HCT116 (cell line): ENCODE data around the gene UGP2. TPM values are rescaled to one million over a fixed set of nuclear protein-coding genes. Genes with fewer than 3 reads are reported as not detected.

ENCODE experiments used
- ATAC-seq: fragments of 200-7000 bp; cut with Tn5 transposase; 2 replicates; pipeline ENCODE4 v1.9.1; 2020; ENCODE audit warnings: mild to moderate bottlenecking, moderate library complexity
- BruUV-seq: library from RNA; stranded (reverse); fragments of 400-500 nt; replicated peaks from 2 replicates; lab custom pipeline; 2021; lab: Mats Ljungman, UMichigan
- CTCF ChIA-PET: fragments of 300-600 bp; sonication (Branson Sonifier 250); formaldehyde crosslinking; loops from one replicate; lab custom pipeline; 2021; ENCODE audit warnings: antibody characterized with exemption; lab: Charles Lee
- POLR2A ChIA-PET: fragments of 300-600, 350-600 bp; sonication (Branson Sonifier 250); formaldehyde crosslinking; loops from one replicate; lab custom pipeline; 2021; ENCODE audit warnings: antibody characterized with exemption; lab: Charles Lee
- RAD21 ChIA-PET, 2 experiments: fragments of 300-600 bp; sonication (Branson Sonifier 250); formaldehyde crosslinking; loops; one replicate each; lab custom pipeline; 2023; ENCODE audit warnings: low total read pairs in 2 of 2; ENCODE audit not compliant: uncharacterized antibody in 2 of 2, unreplicated experiment in 2 of 2, low non-redundant PET in 1 of 2; lab: Charles Lee
- DNase-seq: peaks from one replicate; pipeline ENCODE4 v3.0.0-alpha.2; 2010; ENCODE audit warnings: low read depth, low spot score
- H2AFZ ChIP-seq: fragments of 200-600 bp; shearing (Covaris generic), sonication (generic); 2 replicates; pipeline ENCODE4 v1.6.1; 2017; ENCODE audit warnings: low read depth, mixed run types, mixed read lengths, antibody characterized with exemption, low read length; ENCODE audit not compliant: poor library complexity, severe bottlenecking
- H3K27ac ChIP-seq: 2 replicates; pipeline ENCODE4 v1.5.1; 2012; ENCODE audit warnings: low read depth, low read length
- H3K27me3 ChIP-seq: fragments of 200-600 bp; sonication (generic); 2 replicates; pipeline ENCODE4 v1.6.1; 2016; ENCODE audit warnings: mixed run types, low read length, mixed read lengths; ENCODE audit not compliant: insufficient read depth
- H3K36me3 ChIP-seq, 2 experiments: fragments of 200-500 bp in 1 of 2; fragments of 200-600 bp in 1 of 2; sonication (Bioruptor generic) in 1 of 2; sonication (generic) in 1 of 2; 2 replicates each; pipeline versions ENCODE4 v1.5.1 to v1.6.1; 2014 to 2016; ENCODE audit warnings: low read length in 2 of 2, inconsistent platforms in 1 of 2, mixed read lengths in 1 of 2, mixed run types in 1 of 2; ENCODE audit not compliant: insufficient read depth in 2 of 2, control insufficient read depth in 1 of 2
- H3K4me1 ChIP-seq, 2 experiments: fragments of 200-600 bp in 1 of 2; sonication (generic) in 1 of 2; 2 replicates each; pipeline versions ENCODE4 v1.5.1 to v1.6.1; 2012 to 2017; ENCODE audit warnings: low read length in 2 of 2, inconsistent platforms in 1 of 2, mild to moderate bottlenecking in 1 of 2, mixed read lengths in 1 of 2, mixed run types in 1 of 2, moderate library complexity in 1 of 2; ENCODE audit not compliant: insufficient read depth in 2 of 2, control insufficient read depth in 1 of 2
- H3K4me2 ChIP-seq: fragments of 200-600 bp; sonication (generic); 2 replicates; pipeline ENCODE4 v1.6.1; 2017; ENCODE audit warnings: mixed run types, low read length, mixed read lengths
- H3K4me3 ChIP-seq, 2 experiments: fragments of 200-600 bp in 1 of 2; sonication (generic) in 1 of 2; replicated peaks in 1 of 2; 2 replicates each; pipeline ENCODE4 v1.5.1; 2011 to 2016; ENCODE audit warnings: low read length in 2 of 2, control low read depth in 1 of 2, low read depth in 1 of 2, mild to moderate bottlenecking in 1 of 2, mixed read lengths in 1 of 2, mixed run types in 1 of 2
- H3K79me2 ChIP-seq: fragments of 200-600 bp; sonication (generic); 2 replicates; pipeline ENCODE4 v1.6.1; 2017; ENCODE audit warnings: mild to moderate bottlenecking, mixed run types, low read length, moderate library complexity, mixed read lengths; ENCODE audit not compliant: insufficient read depth
- H3K9ac ChIP-seq: fragments of 200-600 bp; sonication (generic); 2 replicates; pipeline ENCODE4 v1.6.1; 2016; ENCODE audit warnings: low read length, mixed read lengths
- H3K9me2 ChIP-seq: fragments of 200-600 bp; sonication (generic), shearing (Covaris generic); 2 replicates; pipeline ENCODE4 v1.6.1; 2017; ENCODE audit warnings: mixed run types, mild to moderate bottlenecking, moderate library complexity; ENCODE audit not compliant: insufficient read depth
- H3K9me3 ChIP-seq, 2 experiments: fragments of 200-500 bp in 1 of 2; fragments of 200-600 bp in 1 of 2; sonication (Bioruptor generic) in 1 of 2; sonication (generic) in 1 of 2; 2 replicates each; pipeline ENCODE4 v1.6.1; 2014 to 2017; ENCODE audit warnings: low read length in 2 of 2, mixed read lengths in 2 of 2, inconsistent platforms in 1 of 2, low read depth in 1 of 2, mild to moderate bottlenecking in 1 of 2, mixed run types in 1 of 2, moderate library complexity in 1 of 2; ENCODE audit not compliant: control insufficient read depth in 1 of 2, insufficient read depth in 1 of 2
- H4K20me1 ChIP-seq: fragments of 200-600 bp; sonication (generic), shearing (Covaris generic); 2 replicates; pipeline ENCODE4 v1.6.1; 2017; ENCODE audit warnings: mixed run types, mild to moderate bottlenecking, moderate library complexity; ENCODE audit not compliant: insufficient read depth
- CTCF ChIP-seq, 3 experiments: fragments of 200-600 bp in 1 of 3; sonication (generic) in 1 of 3; IDR thresholded peaks in 2 of 3; conservative IDR thresholded peaks in 1 of 3; 2 replicates each; pipeline ENCODE4 v1.5.1; 2012 to 2017; ENCODE audit warnings: low read depth in 2 of 3, low read length in 2 of 3, antibody characterized with exemption in 1 of 3, borderline replicate concordance in 1 of 3, control low read depth in 1 of 3, mild to moderate bottlenecking in 1 of 3, mixed read lengths in 1 of 3, mixed run types in 1 of 3, moderate library complexity in 1 of 3; ENCODE audit not compliant: insufficient read depth in 1 of 3
- ELF1 ChIP-seq: IDR thresholded peaks from 2 replicates; pipeline ENCODE4 v1.6.1; 2012; ENCODE audit warnings: low read depth, borderline replicate concordance
- EZH2phosphoT487 ChIP-seq: fragments of 200-600 bp; IDR thresholded peaks from 2 replicates; pipeline ENCODE4 v1.6.1; 2018; ENCODE audit warnings: antibody characterized with exemption, borderline replicate concordance
- POLR2A ChIP-seq: IDR thresholded peaks from 2 replicates; pipeline ENCODE4 v1.7.0; 2011; ENCODE audit warnings: borderline replicate concordance; ENCODE audit not compliant: insufficient read depth, insufficient read length; ENCODE audit errors: extremely low read depth
- RAD21 ChIP-seq: IDR thresholded peaks from 2 replicates; pipeline ENCODE4 v1.6.1; 2012; ENCODE audit warnings: low read depth, mild to moderate bottlenecking
- ZBTB33 ChIP-seq: IDR thresholded peaks from 2 replicates; pipeline ENCODE4 v1.6.1; 2011; ENCODE audit warnings: mild to moderate bottlenecking, low read length, moderate library complexity; ENCODE audit not compliant: insufficient replicate concordance; ENCODE audit errors: extremely low read depth
- ZFX ChIP-seq: fragments of 450-650 bp; IDR thresholded peaks from 2 replicates; pipeline ENCODE4 v1.6.1; 2017
- ZNF274 ChIP-seq: fragments of 200-500 bp; sonication (Bioruptor generic); IDR thresholded peaks from 2 replicates; pipeline ENCODE4 v1.6.1; 2014; ENCODE audit warnings: mild to moderate bottlenecking, low read depth, low read length, inconsistent platforms
- intact Hi-C: fragments of 100-400 bp; cut with micrococcal nuclease; formaldehyde crosslinking; loops from 2 replicates; pipeline ENCODE4 v1.10.0; 2022
- total RNA-seq: library from RNA; stranded (reverse); gene quantifications from one replicate; pipeline ENCODE4 v1.2.1, GENCODE V29; 2021; ENCODE audit not compliant: unreplicated experiment

The UGP2 gene
- total RNA-seq, 1 experiment from 2014 or later, result 57.1 TPM

- no peak overlapping the region for H2AFZ ChIP-seq
- RAD21 ChIA-PET, result no interaction called here
- POLR2A ChIA-PET, result no interaction called here
These were observed 38.3 kb downstream of the UGP2 start for GRCh38 chr2:63879876-63880433.

More at GRCh38 chr2:63879876-63880433, 38.3 kb downstream of the UGP2 start:
- CTCF ChIA-PET, result no interaction called here
- no peak for DNase-seq
- no peak for ATAC-seq
- H3K9me3 ChIP-seq, result no peaks in the 10 kb centered on the region
- no peaks in the 10 kb centered on the region; a peak in 1 of 4 replicates for H3K36me3 ChIP-seq
- no peaks in the 10 kb centered on the region for H4K20me1 ChIP-seq
- no peaks in the 10 kb centered on the region for H3K9me2 ChIP-seq
- H3K4me3 ChIP-seq, result no peak overlapping the region
- no peaks in the 10 kb centered on the region for H3K27me3 ChIP-seq
- BruUV-seq, result no TSS peak
- H3K27ac ChIP-seq, result no peak overlapping the region
- no peaks in the 10 kb centered on the region for H3K4me1 ChIP-seq
- no peak for TF ChIP-seq EZH2phosphoT487
- no peak for TF ChIP-seq ZNF274
- no peak for TF ChIP-seq ZBTB33
- TF ChIP-seq POLR2A, result no peak
- no peak for TF ChIP-seq ELF1
- no peak for TF ChIP-seq ZFX
- TF ChIP-seq CTCF (IDR thresholded peaks at IDR 0.05 in 2 of 3, conservative IDR thresholded peaks at IDR 0.05 in 1 of 3; ENCODE audit: borderline replicate concordance in 1 of 3, insufficient read depth in 1 of 3, low read depth in 2 of 3, low read length in 2 of 3), result no peak
- TF ChIP-seq RAD21, result no peak
- no peak overlapping the region for H3K4me2 ChIP-seq
- no peak overlapping the region for H3K9ac ChIP-seq
- intact Hi-C loops, result loop anchor here (10.0 kb wide), 1 partner anchor 295 kb away; the partner anchor contains the start of genes MDH1 and WDPCP
- H3K79me2 ChIP-seq, result no peaks in the 10 kb centered on the region
